Mammary epithelial cell (primary cell): ENCODE data around the gene NPHP4.

Source experiments
- EZH2 ChIP-seq: IDR thresholded peaks from 2 replicates; pipeline ENCODE4 v1.6.1; 2012; ENCODE audit warnings: low read length, inconsistent platforms, borderline replicate concordance
- TF ChIP-seq, protein P1 (sequence below), 2 donors: IDR thresholded peaks in 1 of 2; conservative IDR thresholded peaks in 1 of 2; 2 replicates each; pipeline ENCODE4 v1.5.1; 2011 to 2012; ENCODE audit warnings: inconsistent platforms in 2 of 2, low read length in 2 of 2, mild to moderate bottlenecking in 2 of 2, control low read depth in 1 of 2, low read depth in 1 of 2; ENCODE audit not compliant: insufficient read depth in 1 of 2; ENCODE audit errors: extremely low read depth in 1 of 2

DNA sequence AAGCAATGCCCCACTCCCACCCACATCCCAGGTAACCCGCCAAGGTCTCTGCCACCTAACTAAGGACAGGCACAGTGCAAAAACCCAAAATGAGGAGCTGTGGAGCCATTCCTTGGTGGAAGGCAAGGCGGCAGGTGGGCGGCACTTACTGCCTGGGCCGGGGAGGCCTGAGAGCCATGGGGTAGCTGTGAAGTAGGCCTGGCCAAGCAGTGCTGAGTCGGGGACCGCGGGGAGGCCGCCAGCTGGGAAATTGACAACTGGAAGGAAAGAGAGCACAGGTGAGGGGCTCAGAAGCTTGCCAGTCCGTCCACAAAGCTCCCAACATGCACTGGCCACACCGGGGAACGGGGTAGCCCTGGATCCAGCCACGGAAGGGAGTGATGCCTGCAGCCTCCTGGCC is 85.3 kb downstream of the NPHP4 start:
- TF ChIP-seq, protein P1, sequence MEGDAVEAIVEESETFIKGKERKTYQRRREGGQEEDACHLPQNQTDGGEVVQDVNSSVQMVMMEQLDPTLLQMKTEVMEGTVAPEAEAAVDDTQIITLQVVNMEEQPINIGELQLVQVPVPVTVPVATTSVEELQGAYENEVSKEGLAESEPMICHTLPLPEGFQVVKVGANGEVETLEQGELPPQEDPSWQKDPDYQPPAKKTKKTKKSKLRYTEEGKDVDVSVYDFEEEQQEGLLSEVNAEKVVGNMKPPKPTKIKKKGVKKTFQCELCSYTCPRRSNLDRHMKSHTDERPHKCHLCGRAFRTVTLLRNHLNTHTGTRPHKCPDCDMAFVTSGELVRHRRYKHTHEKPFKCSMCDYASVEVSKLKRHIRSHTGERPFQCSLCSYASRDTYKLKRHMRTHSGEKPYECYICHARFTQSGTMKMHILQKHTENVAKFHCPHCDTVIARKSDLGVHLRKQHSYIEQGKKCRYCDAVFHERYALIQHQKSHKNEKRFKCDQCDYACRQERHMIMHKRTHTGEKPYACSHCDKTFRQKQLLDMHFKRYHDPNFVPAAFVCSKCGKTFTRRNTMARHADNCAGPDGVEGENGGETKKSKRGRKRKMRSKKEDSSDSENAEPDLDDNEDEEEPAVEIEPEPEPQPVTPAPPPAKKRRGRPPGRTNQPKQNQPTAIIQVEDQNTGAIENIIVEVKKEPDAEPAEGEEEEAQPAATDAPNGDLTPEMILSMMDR (conservative IDR thresholded peaks at IDR 0.05 in 1 of 2, IDR thresholded peaks at IDR 0.05 in 1 of 2; ENCODE audit: extremely low read depth in 1 of 2, insufficient read depth in 1 of 2, low read depth in 1 of 2, low read length in 2 of 2), result no peak
- TF ChIP-seq EZH2, result no peak
